ENCODE results near the gene LSM11. TPM values are rescaled to one million over a fixed set of nuclear protein-coding genes. Genes with fewer than 3 reads are reported as not detected.

Gene LSM11
- polyA plus RNA-seq, 1 of the 3 experiments (the other 2 are of a cell fraction): 0.95 TPM

- Histone ChIP-seq H3K9ac (no peak overlapping the region), H3K79me2 (ENCODE audit: insufficient read depth) (peaks cover 16% of the 10 kb centered on the region; the same call in 1 of the 2 replicates), H3K27me3 (ENCODE audit: insufficient read depth) (no peaks in the 10 kb centered on the region), H3K4me1 (ENCODE audit: control insufficient read depth in 1 of 2, insufficient read depth in 2 of 2, low read depth in 1 of 2, low read length in 1 of 2) (peaks cover 0 to 10% of the 10 kb centered on the region in 2 experiments; a peak in 2 of 4 replicates), H3K4me3 (ENCODE audit: low read depth in 2 of 2, low read length in 1 of 2) (no peak overlapping the region), H2AFZ (ENCODE audit: low read depth) (no peak overlapping the region), H4K20me1 (ENCODE audit: insufficient read depth) (no peaks in the 10 kb centered on the region), H3K27ac (ENCODE audit: low read depth in 2 of 2, low read length in 1 of 2) (no peak overlapping the region), H3K9me3 (no peaks in the 10 kb centered on the region), H3K4me2 (no peak overlapping the region), H3K36me3 (replicated peaks in 1 of 2; ENCODE audit: control insufficient read depth in 1 of 2, insufficient read depth in 2 of 2, low read length in 1 of 2) (peaks cover 39 to 52% of the 10 kb centered on the region in 2 experiments), H3F3A (replicated peaks; ENCODE audit: insufficient read depth) (peaks cover 19% of the 10 kb centered on the region), H3K9me2 (no peaks in the 10 kb centered on the region)
- ChIA-PET CTCF (no interaction called here), POLR2A (no interaction called here)
- no peak for TF ChIP-seq REST (IDR thresholded peaks at IDR 0.05; ENCODE audit: low read depth, low read length)
- no peak for TF ChIP-seq CTCF (IDR thresholded peaks at IDR 0.05)
- no peak for TF ChIP-seq CHD2 (IDR thresholded peaks at IDR 0.05; ENCODE audit: low read length, partially characterized antibody)
- TF ChIP-seq SIN3A (IDR thresholded peaks at IDR 0.05; ENCODE audit: borderline replicate concordance, low read depth, low read length): no peak
- TF ChIP-seq USF1 (IDR thresholded peaks at IDR 0.05; ENCODE audit: borderline replicate concordance, low read depth): no peak
- TF ChIP-seq PBX3 (IDR thresholded peaks at IDR 0.05): no peak
- no peak for TF ChIP-seq FOXM1 (IDR thresholded peaks at IDR 0.05; ENCODE audit: low read depth)
- TF ChIP-seq NFIC (IDR thresholded peaks at IDR 0.05; ENCODE audit: borderline replicate concordance): no peak
- no peak for TF ChIP-seq EZH2phosphoT487 (IDR thresholded peaks at IDR 0.05; ENCODE audit: borderline replicate concordance, low read depth)
- no peak for TF ChIP-seq MAX (IDR thresholded peaks at IDR 0.05; ENCODE audit: low read depth)
- no peak for TF ChIP-seq YY1 (IDR thresholded peaks at IDR 0.05; ENCODE audit: low read depth)
- no peak for TF ChIP-seq GABPA (IDR thresholded peaks at IDR 0.05; ENCODE audit: low read depth)
- TF ChIP-seq POLR2AphosphoS5 (IDR thresholded peaks at IDR 0.05; ENCODE audit: low read depth, low read length): no peak
- no peak for TF ChIP-seq IRF3 (IDR thresholded peaks at IDR 0.05; ENCODE audit: low read depth, low read length)
- no peak for TF ChIP-seq RFX5 (IDR thresholded peaks at IDR 0.05; ENCODE audit: low read length)
- no peak for TF ChIP-seq FOXJ3 (CRISPR knock-in tag; IDR thresholded peaks at IDR 0.05)
- no peak for TF ChIP-seq MXI1 (IDR thresholded peaks at IDR 0.05; ENCODE audit: low read depth, low read length)
- TF ChIP-seq EP300 (IDR thresholded peaks at IDR 0.05; ENCODE audit: borderline replicate concordance in 1 of 2, low read depth in 1 of 2, low read length in 1 of 2): no peak
- no peak for TF ChIP-seq RCOR1 (IDR thresholded peaks at IDR 0.05; ENCODE audit: low read length)
- 85% methylated on average over 6 of the region's 6 CpGs for WGBS (ENCODE audit: low lambda C conversion rate)
- no peak for DNase-seq
These were observed 7.5 kb upstream of the LSM11 start for GRCh38 chr5:157735991-157736390.
